HG03196 (cell line): Measurements from ENCODE around the gene GRB14.
"Not testable (repeated sequence)": the region's sequence is repeated elsewhere in the genome, so short reads cannot be mapped to it uniquely, and the experiment has no call there.

Source experiments
- ATAC-seq: cut with Tn5 transposase; IDR thresholded peaks from one replicate; pipeline ENCODE4 v1.9.1; 2021; ENCODE audit not compliant: unreplicated experiment

GRB14 gene

DNA sequence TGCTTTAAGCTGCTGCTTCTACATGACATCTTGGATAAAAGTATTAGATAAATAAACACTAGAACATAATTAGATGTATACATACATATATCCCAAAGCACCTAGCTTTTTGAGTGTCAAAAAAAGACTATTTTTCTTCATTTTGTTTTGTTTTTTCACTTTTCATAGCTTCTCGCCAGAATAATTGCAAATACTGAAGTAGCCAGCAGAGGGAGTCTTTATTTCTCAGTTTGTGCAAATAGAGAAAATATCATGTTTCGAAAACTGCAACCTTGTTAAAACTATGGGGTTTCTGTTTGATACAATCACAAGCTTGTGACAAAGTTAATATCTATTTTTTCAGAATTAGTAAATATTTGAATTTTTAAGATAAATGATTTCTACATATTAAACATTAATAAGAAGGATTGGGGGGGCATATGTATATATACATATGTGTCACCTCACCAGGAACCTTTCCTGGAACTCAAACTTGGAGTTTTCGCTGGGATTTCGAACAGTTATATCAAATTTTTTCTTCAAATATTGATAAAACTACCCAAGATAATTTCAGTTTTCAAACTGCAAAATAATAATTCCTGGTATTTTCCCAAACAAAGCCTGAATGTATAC lies 61.0 kb downstream of the GRB14 start:
- ATAC-seq = no peak

GRCh38 chr2:164558450-164558849 lies 62.8 kb downstream of the GRB14 start:
- ATAC-seq = no peak

GRCh38 chr2:164554487-164554886 lies 66.8 kb downstream of the GRB14 start:
- no peak for ATAC-seq

DNA sequence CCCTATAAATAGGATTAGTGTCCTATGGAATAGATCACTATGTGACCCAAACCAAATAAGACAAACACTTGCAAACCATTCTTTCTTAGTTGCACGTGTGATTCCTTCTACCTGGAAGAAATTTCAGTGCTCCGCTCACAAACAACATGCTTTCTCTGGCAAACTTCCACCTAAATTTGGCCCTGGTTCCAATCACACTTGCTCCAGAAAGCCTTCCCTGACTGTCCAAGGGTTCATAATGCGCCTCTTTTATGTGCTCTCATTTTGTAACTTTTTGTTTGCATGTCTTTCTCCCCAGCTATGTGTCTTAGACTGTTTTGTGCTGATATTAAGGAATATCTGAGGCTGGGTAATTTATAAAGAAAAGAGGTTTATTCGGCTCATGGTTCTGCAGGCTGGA lies 69.8 kb downstream of the GRB14 start:
- ATAC-seq = no peak

GRCh38 chr2:164549705-164550104 lies 71.6 kb downstream of the GRB14 start:
- ATAC-seq = not testable (repeated sequence)

GRCh38 chr2:164545484-164545883 lies 75.8 kb downstream of the GRB14 start:
- no peak for ATAC-seq

- no peak for ATAC-seq
Measured at GRCh38 chr2:164542581-164543021, 78.7 kb downstream of the GRB14 start.

GRCh38 chr2:164538240-164538866 lies 82.9 kb downstream of the GRB14 start:
- peak; percentile 65 for ATAC-seq

- ATAC-seq = no peak
Measured at GRCh38 chr2:164535280-164536025, 85.8 kb downstream of the GRB14 start.

GRCh38 chr2:164530464-164530863 lies 90.8 kb downstream of the GRB14 start:
- no peak for ATAC-seq

- no peak for ATAC-seq
Measured at GRCh38 chr2:164523726-164524125, 97.6 kb downstream of the GRB14 start.

DNA sequence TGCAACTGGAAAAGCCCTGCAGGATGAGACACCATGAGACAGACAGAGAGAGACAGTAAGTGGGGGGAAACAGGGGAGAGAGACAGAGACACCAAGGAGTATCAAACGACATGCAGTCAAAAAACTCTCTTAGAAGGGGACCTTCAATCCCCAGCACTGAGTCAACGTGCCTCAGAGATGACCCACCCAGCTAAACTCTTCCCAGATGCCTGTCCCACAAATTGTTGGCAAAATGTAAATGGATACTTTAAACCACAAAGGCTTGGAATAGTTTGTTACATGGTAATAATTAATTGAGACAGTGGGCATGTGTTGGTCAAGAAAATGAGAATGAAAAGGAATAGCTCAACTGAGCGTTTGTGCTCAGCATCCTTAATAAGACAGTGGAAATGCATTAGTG lies 98.3 kb downstream of the GRB14 start:
- no peak for ATAC-seq

DNA sequence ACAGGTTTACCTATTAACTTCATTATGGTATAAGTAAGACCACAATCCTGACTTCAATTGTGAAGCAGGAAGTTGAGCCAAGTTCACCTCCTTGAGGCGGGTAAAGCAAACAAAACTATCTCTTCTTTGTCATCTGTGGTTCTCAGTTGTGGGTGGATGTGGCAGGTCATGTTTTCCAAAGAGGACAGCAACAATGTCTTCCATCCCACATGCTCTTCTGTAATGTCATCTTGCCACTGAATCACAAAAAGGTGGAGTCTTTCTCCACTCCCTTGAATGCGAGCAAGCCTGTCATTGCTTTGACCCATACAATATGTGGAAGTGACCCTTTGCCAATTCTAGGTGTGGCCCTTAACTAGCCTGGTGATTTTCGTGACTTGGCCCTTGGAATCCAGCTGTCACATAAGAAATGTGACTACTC lies 98.7 kb downstream of the GRB14 start:
- no peak for ATAC-seq

DNA sequence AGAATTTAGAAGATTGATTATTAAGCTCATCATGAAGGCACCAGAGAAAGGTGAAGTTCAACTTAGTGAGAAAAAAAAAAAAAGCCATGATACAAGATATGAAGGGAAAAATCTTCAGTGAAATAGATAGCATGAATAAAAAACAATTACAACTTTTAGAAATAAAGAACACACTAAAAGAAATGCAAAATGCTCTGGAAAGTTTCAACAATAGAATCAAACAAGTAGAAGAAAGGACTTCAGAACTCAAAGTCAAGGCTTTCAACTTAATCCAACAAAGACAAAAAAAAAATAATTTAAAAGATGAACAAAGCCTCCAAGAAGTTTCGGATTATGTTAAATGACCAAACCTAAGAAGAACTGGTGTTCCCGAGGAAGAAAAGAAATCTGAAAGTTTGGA lies 105.5 kb downstream of the GRB14 start:
- ATAC-seq = no peak

DNA sequence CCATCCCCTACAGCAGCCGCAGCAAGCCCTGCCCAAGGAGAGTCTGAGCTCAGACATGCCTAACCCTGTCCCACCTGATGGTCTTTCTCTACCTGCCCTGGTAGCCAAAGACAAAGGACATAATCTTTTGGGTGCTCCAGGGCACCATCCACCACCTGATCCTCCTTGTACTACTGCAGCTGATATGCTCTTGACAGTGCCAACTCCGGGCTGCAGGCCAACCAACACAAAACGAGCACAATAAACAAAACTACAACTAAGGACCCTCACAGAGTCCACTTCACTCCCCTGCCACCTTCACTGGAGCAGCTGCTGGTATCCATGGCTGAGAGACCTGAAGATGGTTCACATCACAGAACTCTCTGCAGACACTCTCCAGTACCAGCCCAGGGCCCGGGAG lies 106.3 kb downstream of the GRB14 start:
- no peak for ATAC-seq

DNA sequence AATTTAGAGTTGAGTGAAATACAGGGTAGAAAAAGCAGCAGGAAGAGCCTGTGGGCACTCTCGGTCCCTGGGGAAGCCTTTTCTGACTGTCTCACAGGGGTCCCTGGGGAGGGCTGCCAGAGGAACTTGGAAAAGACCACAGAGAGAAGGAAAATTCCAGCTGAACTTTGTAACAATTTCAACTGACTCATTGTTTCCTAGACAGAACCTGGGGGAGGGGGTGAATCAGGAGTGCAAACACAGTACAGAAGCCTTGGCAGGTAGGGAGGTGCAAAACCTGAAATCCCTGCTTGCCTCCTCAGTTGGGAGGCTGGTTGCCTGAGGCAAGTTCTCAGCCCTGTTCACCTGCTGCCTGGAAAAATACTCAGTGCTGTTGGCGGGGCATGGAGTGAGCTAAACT lies 106.8 kb downstream of the GRB14 start:
- ATAC-seq = no peak

DNA sequence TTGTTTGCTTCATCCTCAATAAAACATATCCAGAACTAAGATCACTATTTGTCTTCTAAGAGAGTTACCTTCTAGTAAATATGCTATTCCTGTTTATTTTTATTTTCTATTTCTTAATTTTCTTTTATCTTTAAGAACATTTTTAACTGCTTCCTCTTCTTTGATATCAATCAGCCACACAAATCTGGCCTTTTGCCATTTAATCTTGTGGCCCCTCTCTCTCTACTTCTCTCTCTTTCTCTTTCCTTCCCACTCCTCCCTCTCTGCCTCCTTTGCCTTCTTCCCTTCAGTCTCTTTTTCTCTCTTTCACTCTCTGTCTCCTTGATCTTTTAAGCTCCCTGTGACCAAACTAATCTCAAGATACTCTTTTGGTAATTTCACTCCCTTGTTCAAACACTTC lies 108.4 kb downstream of the GRB14 start:
- ATAC-seq = no peak

- ATAC-seq = no peak
Measured at GRCh38 chr2:164511738-164512137, 109.5 kb downstream of the GRB14 start.

- no peak for ATAC-seq
Measured at GRCh38 chr2:164510895-164511294, 110.4 kb downstream of the GRB14 start.

DNA sequence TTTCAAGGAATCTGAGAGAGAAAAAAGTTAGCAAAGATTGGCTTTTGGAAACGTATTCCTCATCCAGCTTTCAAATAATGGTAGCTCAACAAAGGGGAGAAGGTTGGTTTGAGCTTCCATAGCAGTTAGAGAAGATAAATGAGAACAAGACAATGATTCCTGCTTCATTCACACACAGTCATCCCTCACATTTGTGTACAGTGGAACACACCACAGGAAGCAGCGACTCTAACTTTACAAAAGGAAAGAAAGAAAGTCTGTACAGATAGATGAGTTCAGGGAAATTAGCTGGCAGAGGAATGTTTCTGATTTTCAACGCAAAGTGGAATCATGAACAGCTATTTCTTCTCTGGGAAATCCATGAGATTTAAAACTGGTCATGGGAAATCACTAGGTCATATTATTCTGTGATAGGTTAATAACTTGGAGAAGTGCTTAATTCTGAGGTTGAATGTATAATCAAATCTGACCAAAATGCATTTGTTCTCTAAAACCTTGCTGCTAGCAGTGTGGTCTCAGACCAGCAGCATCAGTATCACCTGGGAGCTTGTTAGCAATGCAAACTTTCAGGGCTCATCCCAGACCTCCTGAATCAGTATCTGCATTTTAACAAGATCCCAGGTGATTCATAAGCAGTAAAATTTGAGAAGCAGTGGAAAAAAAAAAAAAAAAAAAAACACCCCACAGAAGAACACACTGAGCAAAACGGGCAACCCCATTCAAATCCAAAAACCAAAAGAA lies 112.0 kb downstream of the GRB14 start:
- ATAC-seq = no peak

DNA sequence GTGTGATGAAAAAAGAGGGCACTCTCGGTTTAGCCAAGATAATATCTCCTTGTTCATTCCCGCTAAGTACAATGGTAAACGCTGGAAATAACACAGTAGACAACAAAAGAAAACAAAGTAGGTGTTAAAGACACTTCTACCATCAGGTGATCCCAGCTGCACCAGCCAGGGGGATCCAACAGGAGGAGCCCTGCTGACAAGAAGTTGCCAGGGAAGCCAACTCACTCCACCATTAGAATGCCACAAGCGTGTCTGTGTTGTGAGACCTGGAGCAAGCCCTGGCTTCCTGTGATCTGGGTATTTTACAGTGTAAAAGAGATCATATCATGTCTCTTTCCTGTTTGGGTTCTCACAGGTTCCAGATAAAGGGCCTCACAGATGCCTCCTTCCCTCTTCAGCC lies 117.0 kb downstream of the GRB14 start:
- ATAC-seq = no peak

- ATAC-seq = no peak
Measured at GRCh38 chr2:164498836-164499235, 122.4 kb downstream of the GRB14 start.
